Measurements from ENCODE around the gene DPH6. TPM values are rescaled to one million over a fixed set of nuclear protein-coding genes. Genes with fewer than 3 reads are reported as not detected.

The DPH6 gene
- total and polyA plus RNA-seq, 4 donors: 3.4 to 14.3 (median 10.4) TPM

DNA sequence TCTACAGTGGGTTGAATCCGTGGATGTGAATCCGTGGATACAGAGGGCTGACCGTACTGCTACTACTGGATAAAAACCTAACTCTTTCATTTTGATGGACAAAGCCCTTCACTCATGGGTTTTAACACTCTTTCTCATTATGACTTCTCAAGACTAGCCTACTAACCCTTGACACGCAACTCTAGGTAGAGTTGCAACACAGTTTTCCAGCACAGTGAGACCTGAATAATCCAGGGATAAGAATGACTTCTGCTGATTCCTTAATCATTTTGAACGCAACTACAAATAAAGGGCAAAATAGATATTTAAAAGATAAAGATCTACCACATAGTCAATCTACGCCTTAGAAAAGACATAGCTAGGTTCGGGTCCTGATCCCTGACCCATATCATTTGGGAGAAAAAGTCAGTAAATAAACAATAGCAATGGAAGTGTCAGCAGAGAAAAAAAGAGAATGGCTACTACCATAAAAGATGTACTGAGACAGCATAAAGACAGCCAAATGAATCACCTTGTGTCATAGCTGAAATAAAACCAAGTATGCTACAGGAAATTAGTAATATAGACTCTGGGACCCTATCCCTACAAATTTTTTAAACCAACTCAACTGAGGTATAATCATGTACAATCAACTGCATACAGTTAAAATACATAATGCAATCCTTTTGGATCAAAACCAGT is 87.6 kb downstream of the DPH6 start:
- Histone ChIP-seq H3K9ac (ENCODE audit: low read depth in 1 of 2, low read length in 2 of 2) (no peak overlapping the region), H3K27me3 (ENCODE audit: control insufficient read depth in 4 of 4, insufficient read depth in 4 of 4, low read length in 3 of 4) (no peaks in the 10 kb centered on the region), H3K9me3 (ENCODE audit: control insufficient read depth in 4 of 4, low read length in 3 of 4) (no peaks in the 10 kb centered on the region), H3K36me3 (ENCODE audit: control insufficient read depth in 4 of 4, insufficient read depth in 3 of 4, low read depth in 1 of 4, low read length in 3 of 4) (no peaks in the 10 kb centered on the region), H3K4me1 (ENCODE audit: control insufficient read depth in 4 of 4, insufficient read depth in 4 of 4, low read length in 3 of 4) (no peaks in the 10 kb centered on the region), H3K27ac (ENCODE audit: low read depth in 1 of 2, low read length in 2 of 2) (no peak overlapping the region), H3K4me3 (ENCODE audit: low read depth in 1 of 3, low read length in 3 of 3) (no peak overlapping the region)
- TF ChIP-seq NR2F2 (IDR thresholded peaks at IDR 0.05) (no peak), MAX (IDR thresholded peaks at IDR 0.05) (no peak), EGR1 (IDR thresholded peaks at IDR 0.05; ENCODE audit: low read depth in 2 of 2) (no peak), YY1 (IDR thresholded peaks at IDR 0.05) (no peak), ZBTB33 (IDR thresholded peaks at IDR 0.05) (no peak), RAD21 (IDR thresholded peaks at IDR 0.05) (no peak), RXRA (IDR thresholded peaks at IDR 0.05) (no peak), FOXA2 (IDR thresholded peaks at IDR 0.05) (no peak), SP1 (IDR thresholded peaks at IDR 0.05) (no peak), REST (IDR thresholded peaks at IDR 0.05) (no peak), TAF1 (conservative IDR thresholded peaks at IDR 0.05) (no peak), GABPA (IDR thresholded peaks at IDR 0.05 in 1 of 2, conservative IDR thresholded peaks at IDR 0.05 in 1 of 2) (no peak), HNF4G (IDR thresholded peaks at IDR 0.05) (no peak), JUND (IDR thresholded peaks at IDR 0.05) (no peak)
- TF ChIP-seq, protein P1, sequence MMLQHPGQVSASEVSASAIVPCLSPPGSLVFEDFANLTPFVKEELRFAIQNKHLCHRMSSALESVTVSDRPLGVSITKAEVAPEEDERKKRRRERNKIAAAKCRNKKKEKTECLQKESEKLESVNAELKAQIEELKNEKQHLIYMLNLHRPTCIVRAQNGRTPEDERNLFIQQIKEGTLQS (IDR thresholded peaks at IDR 0.05): no peak
- WGBS: 96% methylated on average over 7 of the region's 7 CpGs
- no peak for DNase-seq (ENCODE audit: low spot score)

DNA sequence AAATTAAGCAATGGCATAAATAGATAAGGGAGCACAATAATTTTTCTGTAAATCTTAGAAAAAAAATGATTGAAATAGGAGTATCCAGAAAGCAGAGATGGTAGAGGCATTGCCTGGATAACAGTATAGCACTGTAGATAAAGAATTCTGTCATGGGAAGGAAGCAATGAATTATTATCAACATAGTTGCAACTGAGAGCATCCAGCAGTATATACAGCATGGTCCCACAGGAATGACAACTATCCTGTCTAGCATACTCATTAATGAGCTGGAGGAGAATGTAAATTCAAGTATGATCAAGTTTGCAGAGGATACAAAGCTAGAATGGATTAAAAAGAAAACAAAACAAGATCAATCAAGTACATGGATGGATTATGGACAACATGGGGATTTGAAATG is 90.8 kb downstream of the DPH6 start:
- H3K9ac ChIP-seq (ENCODE audit: low read depth in 1 of 2, low read length in 2 of 2): no peak overlapping the region
- no peak for TF ChIP-seq NR2F2 (IDR thresholded peaks at IDR 0.05)

More for the DNA sequence above, 90.8 kb downstream of the DPH6 start:
- no peaks in the 10 kb centered on the region for H3K4me1 ChIP-seq (ENCODE audit: control insufficient read depth in 4 of 4, insufficient read depth in 4 of 4, low read length in 3 of 4)
- no peak overlapping the region for H3K4me3 ChIP-seq (ENCODE audit: low read depth in 1 of 3, low read length in 3 of 3)
- H3K27ac ChIP-seq (ENCODE audit: low read depth in 1 of 2, low read length in 2 of 2): no peak overlapping the region
- no peaks in the 10 kb centered on the region for H3K36me3 ChIP-seq (ENCODE audit: control insufficient read depth in 4 of 4, insufficient read depth in 3 of 4, low read depth in 1 of 4, low read length in 3 of 4)
- no peak for DNase-seq (ENCODE audit: low spot score)
- H3K9me3 ChIP-seq (ENCODE audit: control insufficient read depth in 4 of 4, low read length in 3 of 4): no peaks in the 10 kb centered on the region
- no peaks in the 10 kb centered on the region for H3K27me3 ChIP-seq (ENCODE audit: control insufficient read depth in 4 of 4, insufficient read depth in 4 of 4, low read length in 3 of 4)
